Prostate gland (tissue), 2 donors: ENCODE data around the gene STRIP1.

Experiments used
- POLR2A ChIP-seq: fragments of 450-650 bp; IDR thresholded peaks from one replicate; pipeline ENCODE4 v1.6.1; 2016; ENCODE audit warnings: antibody characterized with exemption, mild to moderate bottlenecking
- POLR2AphosphoS5 ChIP-seq: sonication (generic); formaldehyde crosslinking; IDR thresholded peaks from one replicate; pipeline ENCODE4 v1.6.1; 2017; ENCODE audit warnings: antibody characterized with exemption
- TF ChIP-seq, protein P1 (sequence below), 4 experiments: fragments of 200-600 bp in 2 of 4; fragments of 450-650 bp in 2 of 4; sonication (generic) in 2 of 4; IDR thresholded peaks; 1 replicate in 3 of 4; 2 replicates in 1 of 4; pipeline ENCODE4 v1.5.1; 2016 to 2019; ENCODE audit warnings: antibody characterized with exemption in 4 of 4, mild to moderate bottlenecking in 2 of 4, moderate library complexity in 2 of 4

DNA sequence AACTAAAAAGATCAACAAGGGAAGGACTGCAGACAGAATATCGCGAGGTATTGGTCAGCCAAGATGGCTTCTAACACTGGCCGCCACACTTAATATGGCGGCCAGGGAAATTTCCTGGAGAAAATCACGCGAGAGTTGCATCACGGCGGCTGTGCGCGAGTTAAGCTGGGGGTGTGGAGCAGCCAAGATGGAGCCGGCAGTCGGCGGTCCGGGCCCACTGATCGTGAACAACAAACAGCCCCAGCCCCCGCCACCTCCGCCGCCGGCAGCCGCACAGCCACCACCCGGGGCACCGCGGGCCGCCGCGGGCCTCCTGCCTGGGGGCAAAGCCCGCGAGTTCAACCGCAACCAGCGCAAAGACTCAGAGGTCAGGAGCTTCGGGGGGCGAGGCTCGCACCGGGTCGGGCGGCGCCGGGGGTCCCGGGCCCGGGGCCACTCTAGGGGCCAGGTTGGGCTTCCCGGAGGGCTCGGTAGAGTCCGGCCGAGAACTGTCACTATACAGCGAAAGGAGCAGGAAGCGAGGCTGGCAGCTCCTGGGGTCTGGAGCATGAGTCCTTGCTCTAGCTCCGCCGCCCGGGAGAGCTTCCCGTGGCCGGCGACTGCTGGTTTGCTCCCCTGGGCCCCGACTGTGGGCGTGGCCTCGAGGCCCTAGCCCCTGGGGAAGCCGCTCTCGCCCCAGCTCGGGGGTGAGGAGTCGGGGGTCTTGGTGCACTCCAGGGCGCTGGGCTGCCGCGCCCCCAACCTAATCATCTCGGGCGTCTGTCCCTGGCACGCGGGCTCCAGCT is at the start of gene STRIP1:
- TF ChIP-seq, protein P1, sequence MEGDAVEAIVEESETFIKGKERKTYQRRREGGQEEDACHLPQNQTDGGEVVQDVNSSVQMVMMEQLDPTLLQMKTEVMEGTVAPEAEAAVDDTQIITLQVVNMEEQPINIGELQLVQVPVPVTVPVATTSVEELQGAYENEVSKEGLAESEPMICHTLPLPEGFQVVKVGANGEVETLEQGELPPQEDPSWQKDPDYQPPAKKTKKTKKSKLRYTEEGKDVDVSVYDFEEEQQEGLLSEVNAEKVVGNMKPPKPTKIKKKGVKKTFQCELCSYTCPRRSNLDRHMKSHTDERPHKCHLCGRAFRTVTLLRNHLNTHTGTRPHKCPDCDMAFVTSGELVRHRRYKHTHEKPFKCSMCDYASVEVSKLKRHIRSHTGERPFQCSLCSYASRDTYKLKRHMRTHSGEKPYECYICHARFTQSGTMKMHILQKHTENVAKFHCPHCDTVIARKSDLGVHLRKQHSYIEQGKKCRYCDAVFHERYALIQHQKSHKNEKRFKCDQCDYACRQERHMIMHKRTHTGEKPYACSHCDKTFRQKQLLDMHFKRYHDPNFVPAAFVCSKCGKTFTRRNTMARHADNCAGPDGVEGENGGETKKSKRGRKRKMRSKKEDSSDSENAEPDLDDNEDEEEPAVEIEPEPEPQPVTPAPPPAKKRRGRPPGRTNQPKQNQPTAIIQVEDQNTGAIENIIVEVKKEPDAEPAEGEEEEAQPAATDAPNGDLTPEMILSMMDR (IDR thresholded peaks at IDR 0.05): peak in 2 of 4 experiments; percentile 7 to 21
- peak; percentile 96 for TF ChIP-seq POLR2AphosphoS5
- TF ChIP-seq POLR2A: peak; percentile 54
